ENCODE data around the gene TRAF1.

The TRAF1 gene

DNA sequence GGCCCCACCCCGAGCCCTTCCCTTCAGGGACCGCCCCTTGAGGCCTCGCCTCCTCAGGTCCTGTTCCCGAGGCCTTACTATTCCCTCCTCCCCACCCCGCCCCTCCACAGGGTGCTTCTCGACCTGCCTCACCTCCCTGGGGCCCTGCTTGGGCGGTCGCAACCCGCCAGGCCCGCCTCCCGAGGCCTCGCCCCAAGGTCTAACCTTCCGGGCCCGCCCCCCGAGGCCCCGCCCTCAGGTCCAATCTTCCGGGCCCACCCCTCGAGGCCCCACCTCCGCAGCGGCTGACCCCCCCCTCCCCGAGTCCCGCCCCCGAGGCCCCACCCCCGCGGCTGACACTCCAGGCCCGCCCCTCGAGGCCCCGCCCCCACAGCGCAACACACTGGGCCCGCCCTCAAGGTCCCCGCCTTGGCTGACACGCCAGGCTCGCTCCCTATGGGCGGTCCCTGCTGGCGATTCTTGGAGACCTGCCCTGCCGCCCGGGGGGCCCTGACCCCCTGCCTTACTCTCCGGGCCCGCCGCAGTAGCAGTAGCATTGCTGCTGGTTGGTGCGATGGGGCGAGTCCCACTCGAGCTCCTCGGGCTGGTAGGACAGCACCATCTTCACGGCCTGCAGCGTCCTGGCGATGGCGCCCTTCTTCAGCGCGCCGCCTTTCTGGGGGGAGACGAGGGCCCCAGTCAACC lies 57.8 kb downstream of the TRAF1 start:
- Histone ChIP-seq H3K9me3 (ENCODE audit: insufficient read depth, low read depth, low read length) (no peaks in the 10 kb centered on the region), H3F3A (ENCODE audit: low read depth) (no peaks in the 10 kb centered on the region), H3K4me2 (ENCODE audit: low read depth, low read length, poor library complexity, severe bottlenecking) (no peak overlapping the region), H3K4me1 (ENCODE audit: insufficient read depth, low read length, poor library complexity, severe bottlenecking) (peaks cover 39% of the 10 kb centered on the region), H3K36me3 (ENCODE audit: insufficient read depth, low read length) (peaks cover 85% of the 10 kb centered on the region), H3K4me3 (ENCODE audit: low read length, poor library complexity, severe bottlenecking) (no peak overlapping the region), H3K27me3 (ENCODE audit: insufficient read depth, low read length, poor library complexity, severe bottlenecking) (no peaks in the 10 kb centered on the region), H2AFZ (ENCODE audit: low read length) (no peak overlapping the region), H3K79me2 (ENCODE audit: insufficient read depth, low read length) (peaks cover 84% of the 10 kb centered on the region), H3K9ac (ENCODE audit: low read depth, low read length, poor library complexity, severe bottlenecking) (no peak overlapping the region), H4K20me1 (ENCODE audit: insufficient read depth, low read length, poor library complexity, severe bottlenecking) (peaks cover 5% of the 10 kb centered on the region), H3K9me2 (replicated peaks; ENCODE audit: low read depth, low read length) (no peaks in the 10 kb centered on the region)
- no peak for TF ChIP-seq EZH2phosphoT487 (IDR thresholded peaks at IDR 0.05; ENCODE audit: borderline replicate concordance)
- TF ChIP-seq, protein P1, sequence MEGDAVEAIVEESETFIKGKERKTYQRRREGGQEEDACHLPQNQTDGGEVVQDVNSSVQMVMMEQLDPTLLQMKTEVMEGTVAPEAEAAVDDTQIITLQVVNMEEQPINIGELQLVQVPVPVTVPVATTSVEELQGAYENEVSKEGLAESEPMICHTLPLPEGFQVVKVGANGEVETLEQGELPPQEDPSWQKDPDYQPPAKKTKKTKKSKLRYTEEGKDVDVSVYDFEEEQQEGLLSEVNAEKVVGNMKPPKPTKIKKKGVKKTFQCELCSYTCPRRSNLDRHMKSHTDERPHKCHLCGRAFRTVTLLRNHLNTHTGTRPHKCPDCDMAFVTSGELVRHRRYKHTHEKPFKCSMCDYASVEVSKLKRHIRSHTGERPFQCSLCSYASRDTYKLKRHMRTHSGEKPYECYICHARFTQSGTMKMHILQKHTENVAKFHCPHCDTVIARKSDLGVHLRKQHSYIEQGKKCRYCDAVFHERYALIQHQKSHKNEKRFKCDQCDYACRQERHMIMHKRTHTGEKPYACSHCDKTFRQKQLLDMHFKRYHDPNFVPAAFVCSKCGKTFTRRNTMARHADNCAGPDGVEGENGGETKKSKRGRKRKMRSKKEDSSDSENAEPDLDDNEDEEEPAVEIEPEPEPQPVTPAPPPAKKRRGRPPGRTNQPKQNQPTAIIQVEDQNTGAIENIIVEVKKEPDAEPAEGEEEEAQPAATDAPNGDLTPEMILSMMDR (conservative IDR thresholded peaks at IDR 0.05; ENCODE audit: low read length) = no peak

DNA sequence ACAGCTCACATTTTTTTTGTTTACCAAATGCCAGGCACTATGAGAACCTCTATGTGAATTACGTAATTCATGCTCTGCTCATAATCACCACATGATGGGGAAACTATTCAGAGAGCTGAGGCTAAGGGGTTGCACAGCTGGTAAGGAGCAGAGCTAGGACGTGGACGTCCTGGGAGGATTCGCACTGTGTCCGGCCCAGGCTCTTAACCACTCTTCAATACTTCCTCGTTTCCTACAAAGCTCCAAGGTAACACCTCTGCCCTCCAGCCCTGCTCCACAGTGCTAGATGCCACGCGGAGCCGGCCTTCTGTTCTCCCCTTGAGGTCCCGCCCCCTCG lies 58.3 kb downstream of the TRAF1 start:
- no peaks in the 10 kb centered on the region for H3K9me3 ChIP-seq (ENCODE audit: insufficient read depth, low read depth, low read length)
- peaks cover 85% of the 10 kb centered on the region for H3K36me3 ChIP-seq (ENCODE audit: insufficient read depth, low read length)
- H3K79me2 ChIP-seq (ENCODE audit: insufficient read depth, low read length) = peaks cover 82% of the 10 kb centered on the region
- H3K4me3 ChIP-seq (ENCODE audit: low read length, poor library complexity, severe bottlenecking) = no peak overlapping the region
- H3K9ac ChIP-seq (ENCODE audit: low read depth, low read length, poor library complexity, severe bottlenecking) = no peak overlapping the region
- H2AFZ ChIP-seq (ENCODE audit: low read length) = no peak overlapping the region
- peaks cover 5% of the 10 kb centered on the region for H4K20me1 ChIP-seq (ENCODE audit: insufficient read depth, low read length, poor library complexity, severe bottlenecking)
- TF ChIP-seq, protein P1 (conservative IDR thresholded peaks at IDR 0.05; ENCODE audit: low read length) = no peak
- TF ChIP-seq EZH2phosphoT487 (IDR thresholded peaks at IDR 0.05; ENCODE audit: borderline replicate concordance) = no peak
- no peaks in the 10 kb centered on the region for H3K9me2 ChIP-seq (replicated peaks; ENCODE audit: low read depth, low read length)
- H3K4me2 ChIP-seq (ENCODE audit: low read depth, low read length, poor library complexity, severe bottlenecking) = no peak overlapping the region
- peaks cover 34% of the 10 kb centered on the region for H3K4me1 ChIP-seq (ENCODE audit: insufficient read depth, low read length, poor library complexity, severe bottlenecking)
- H3K27me3 ChIP-seq (ENCODE audit: insufficient read depth, low read length, poor library complexity, severe bottlenecking) = no peaks in the 10 kb centered on the region
- H3F3A ChIP-seq (ENCODE audit: low read depth) = no peaks in the 10 kb centered on the region

DNA sequence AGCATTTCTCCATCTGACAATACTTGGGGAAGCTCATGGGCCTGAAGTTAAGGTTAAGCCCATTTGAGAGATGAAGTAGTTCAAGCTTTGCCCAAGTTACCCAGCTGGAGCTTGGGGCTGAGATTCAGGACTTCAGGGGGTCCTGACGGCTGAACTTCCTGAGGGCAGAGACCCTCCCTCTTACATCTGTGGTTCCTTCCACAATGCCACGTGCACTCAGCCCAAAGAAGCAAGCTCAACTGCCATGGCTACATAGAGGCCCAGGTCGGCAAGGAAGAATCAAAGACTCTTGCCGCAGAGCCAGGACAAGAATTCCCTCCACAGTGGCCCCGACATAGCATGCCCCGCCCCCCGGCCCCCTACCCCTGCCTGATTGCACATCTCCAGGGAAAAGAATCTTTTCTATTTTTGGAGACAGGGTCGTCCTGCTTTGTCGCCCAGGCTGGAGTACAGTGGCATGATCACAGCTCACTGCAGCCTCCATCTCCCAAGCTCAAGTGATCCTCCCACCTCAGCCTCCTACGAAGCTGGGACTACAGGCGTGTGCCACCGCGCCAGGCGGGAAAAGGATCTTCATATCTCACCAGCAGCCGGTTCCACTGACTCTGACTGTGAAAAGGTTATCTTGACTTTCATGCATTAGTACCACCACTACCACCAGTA lies 58.8 kb downstream of the TRAF1 start:
- H3K4me3 ChIP-seq (ENCODE audit: low read length, poor library complexity, severe bottlenecking) = no peak overlapping the region
- H3F3A ChIP-seq (ENCODE audit: low read depth) = no peaks in the 10 kb centered on the region
- H3K27me3 ChIP-seq (ENCODE audit: insufficient read depth, low read length, poor library complexity, severe bottlenecking) = no peaks in the 10 kb centered on the region
- TF ChIP-seq EZH2phosphoT487 (IDR thresholded peaks at IDR 0.05; ENCODE audit: borderline replicate concordance) = no peak
- TF ChIP-seq, protein P1 (conservative IDR thresholded peaks at IDR 0.05; ENCODE audit: low read length) = no peak
- no peaks in the 10 kb centered on the region for H3K9me3 ChIP-seq (ENCODE audit: insufficient read depth, low read depth, low read length)
- H3K9ac ChIP-seq (ENCODE audit: low read depth, low read length, poor library complexity, severe bottlenecking) = no peak overlapping the region
- no peaks in the 10 kb centered on the region for H3K9me2 ChIP-seq (replicated peaks; ENCODE audit: low read depth, low read length)
- H4K20me1 ChIP-seq (ENCODE audit: insufficient read depth, low read length, poor library complexity, severe bottlenecking) = peaks cover 5% of the 10 kb centered on the region
- H2AFZ ChIP-seq (ENCODE audit: low read length) = no peak overlapping the region
- H3K4me2 ChIP-seq (ENCODE audit: low read depth, low read length, poor library complexity, severe bottlenecking) = no peak overlapping the region
- peaks cover 85% of the 10 kb centered on the region for H3K36me3 ChIP-seq (ENCODE audit: insufficient read depth, low read length)
- peaks cover 80% of the 10 kb centered on the region for H3K79me2 ChIP-seq (ENCODE audit: insufficient read depth, low read length)
- H3K4me1 ChIP-seq (ENCODE audit: insufficient read depth, low read length, poor library complexity, severe bottlenecking) = peaks cover 29% of the 10 kb centered on the region
